H1 (cell line): ENCODE data around the gene GRHL3. TPM values are rescaled to one million over a fixed set of nuclear protein-coding genes. Genes with fewer than 3 reads are reported as not detected.

ENCODE experiments used
- CREB1 ChIP-seq: IDR thresholded peaks from 2 replicates; pipeline ENCODE4 v1.6.1; 2012; ENCODE audit warnings: inconsistent platforms
- KDM4A ChIP-seq: IDR thresholded peaks from one replicate; pipeline ENCODE4 v1.7.1; 2012; ENCODE audit warnings: low read depth, mild to moderate bottlenecking, moderate library complexity, low read length, inconsistent platforms; ENCODE audit not compliant: severe bottlenecking
- KDM5A ChIP-seq: fragments of 200-600 bp; IDR thresholded peaks from 2 replicates; pipeline ENCODE4 v1.7.1; 2012; ENCODE audit warnings: mild to moderate bottlenecking, low read length, inconsistent platforms, mixed read lengths
- SP2 ChIP-seq: IDR thresholded peaks from 2 replicates; pipeline ENCODE4 v1.6.1; 2012; ENCODE audit warnings: mild to moderate bottlenecking, low read length, inconsistent platforms
- polyA plus RNA-seq, 7 experiments: library from polyadenylated mRNA; depleted of rRNA in 3 of 7; stranded (reverse) in 5 of 7; unstranded in 2 of 7; fragments of >200 nt in 5 of 7; fragments of 200-250 nt in 2 of 7; gene quantifications; 1 replicate in 5 of 7; 2 replicates in 1 of 7; 4 replicates in 1 of 7; pipeline versions ENCODE4 v1.2.1 to v1.2.3, GENCODE V29; 2011 to 2013; ENCODE audit warnings: missing spikeins in 2 of 7, mixed read lengths in 2 of 7
- total RNA-seq: library from RNA; stranded (reverse); fragmentation: NEBNext Ultra II Directional; extraction: Animal tissue kit (Norgen Biotek cat#: 25700); gene quantifications from 2 replicates; pipeline ENCODE4 v1.2.1, GENCODE V29; 2021

Gene GRHL3
- total and polyA plus RNA-seq, 2 of the 8 experiments (the other 6 are each of a cell fraction or from before 2014, with no cell fraction given) = 0.80 to 1.8 TPM

DNA sequence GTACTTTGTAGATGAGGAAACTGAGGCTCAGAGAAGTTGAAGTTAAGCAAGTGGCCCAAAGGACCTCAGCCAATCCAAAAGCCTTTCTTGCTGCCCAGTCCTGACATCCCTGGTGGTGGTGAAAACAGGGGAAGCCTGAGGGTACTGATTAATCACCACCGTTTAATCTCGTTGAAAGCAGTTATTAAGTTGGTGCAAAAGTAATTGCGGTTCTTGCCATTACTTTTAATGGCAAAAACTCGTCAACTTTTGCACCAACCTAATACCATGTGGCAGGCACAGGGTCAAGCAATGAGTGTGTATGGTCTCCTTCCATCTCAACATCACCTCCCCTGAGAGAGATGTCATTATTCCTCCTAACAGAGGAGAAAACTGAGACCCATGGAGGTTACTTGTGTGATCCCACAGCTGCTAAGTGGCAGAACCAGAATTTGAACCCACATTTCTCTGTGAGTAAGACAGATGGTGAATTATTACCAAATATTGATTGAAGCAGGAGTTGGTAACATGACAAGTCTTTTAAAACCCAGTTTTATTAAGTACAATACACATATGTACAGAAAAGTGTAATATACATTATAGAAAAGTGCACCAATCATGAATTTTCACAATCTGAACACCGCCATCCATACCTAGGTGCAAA, 39.4 kb upstream of the GRHL3 start (continued):
- TF ChIP-seq SP2 (no peak), CREB1 (no peak), KDM5A (no peak), KDM4A (no peak)
- TF ChIP-seq, all 59 proteins: peak for 0
